CD1c-positive myeloid dendritic cell (primary cell): ENCODE results near the gene HINT1.
"Not testable (repeated sequence)": the region's sequence is repeated elsewhere in the genome, so short reads cannot be mapped to it uniquely, and the experiment has no call there.

Experiments
- DNase-seq: peaks from one replicate; pipeline ENCODE4 v3.0.0-alpha.2; 2016; ENCODE audit errors: extremely low spot score

The HINT1 gene

DNA sequence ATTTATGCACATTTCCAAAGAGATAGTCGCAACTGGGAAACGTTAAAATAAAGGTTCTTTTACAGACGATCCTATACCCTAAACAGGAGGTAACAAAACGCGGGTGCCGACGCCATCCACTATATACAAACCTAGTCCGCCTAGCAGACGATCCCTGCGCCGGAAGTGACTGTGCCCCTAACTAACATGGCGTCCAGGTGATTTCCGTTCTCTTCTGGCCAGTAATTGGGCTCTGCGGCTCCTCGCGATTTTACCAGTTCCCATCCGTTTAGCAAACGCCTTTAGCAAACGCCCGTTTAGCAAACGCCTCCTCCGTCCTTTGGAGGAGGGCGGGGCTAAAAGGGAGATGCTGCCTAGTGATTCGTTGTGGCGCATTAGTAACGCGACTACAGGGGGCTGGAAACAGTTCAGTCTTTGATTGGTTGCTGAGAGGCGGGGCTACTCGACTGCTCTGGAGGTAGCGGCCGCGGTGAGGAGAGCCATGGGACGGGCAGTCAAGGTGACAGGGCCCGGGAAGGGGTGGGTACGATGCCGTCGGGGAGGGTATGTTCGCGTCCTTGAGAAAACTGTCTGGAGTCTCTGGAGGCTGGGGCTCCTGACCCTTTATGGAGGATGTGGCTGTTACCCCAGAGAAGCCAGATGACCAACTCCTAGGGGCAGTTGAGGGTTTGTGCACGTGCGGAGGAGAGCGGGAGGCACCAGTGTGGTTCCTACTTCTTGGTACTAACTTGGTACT, 5.7 kb upstream of the HINT1 start, which contains the start of gene LYRM7:
TSS of gene LYRM7 (plus strand) at position 405 of the 736 bp plus-strand sequence. CDS start at position 482, 77 bp downstream.
- peak; percentile 99 for DNase-seq

DNA sequence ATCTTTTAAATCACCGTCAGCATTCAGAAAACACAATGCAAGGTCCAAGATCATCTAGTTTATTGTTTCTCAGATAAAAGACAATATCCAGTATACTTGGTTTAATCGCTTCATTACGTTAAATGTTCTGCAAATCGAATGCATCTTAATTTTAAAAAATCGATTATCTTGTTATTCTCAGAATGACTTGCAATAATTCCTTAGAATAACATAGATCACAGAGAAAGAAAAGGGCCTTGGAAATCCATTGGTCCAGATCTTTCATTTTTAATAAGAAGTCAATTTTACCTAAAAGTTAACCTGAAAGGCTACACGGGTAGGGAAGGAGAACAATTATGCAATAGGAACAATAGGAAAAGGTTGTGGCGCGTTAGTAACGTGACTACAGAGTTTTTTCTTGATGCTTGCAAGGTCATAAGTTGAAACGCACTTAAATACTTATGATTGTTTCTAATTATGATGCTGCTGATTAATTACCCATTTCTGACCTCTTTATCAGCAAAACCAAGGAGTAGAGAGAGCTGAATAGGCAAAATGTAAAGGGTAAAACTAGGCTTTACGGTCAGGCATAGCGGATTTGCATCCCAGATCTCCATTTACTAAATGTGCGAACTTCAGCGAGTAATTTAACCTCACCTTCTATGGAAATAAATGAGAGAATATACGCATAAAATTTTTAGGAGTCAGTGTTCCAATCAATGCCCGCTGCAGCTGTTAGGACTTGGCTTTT, 4.9 kb upstream of the HINT1 start:
- DNase-seq: peak; percentile 3

DNA sequence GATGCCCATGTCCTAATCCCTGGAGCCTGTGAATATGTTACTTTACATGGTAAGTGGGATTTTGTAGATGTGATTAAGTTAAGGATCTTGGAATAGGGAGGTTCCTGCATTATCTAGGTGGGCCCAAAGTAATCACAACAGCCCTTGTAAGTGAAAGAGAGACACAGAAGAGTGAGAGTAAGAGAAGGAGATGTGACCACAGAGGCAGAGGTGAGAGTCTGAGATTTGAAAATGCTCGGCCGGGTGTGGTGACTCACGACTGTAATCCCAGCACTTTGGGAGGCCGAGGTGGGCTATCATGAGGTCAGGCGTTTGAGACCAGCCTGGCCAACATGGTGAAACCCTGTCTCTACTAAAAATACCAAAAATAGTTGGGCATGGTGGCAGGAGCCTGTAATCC, 2.6 kb upstream of the HINT1 start:
- DNase-seq: no peak

DNA sequence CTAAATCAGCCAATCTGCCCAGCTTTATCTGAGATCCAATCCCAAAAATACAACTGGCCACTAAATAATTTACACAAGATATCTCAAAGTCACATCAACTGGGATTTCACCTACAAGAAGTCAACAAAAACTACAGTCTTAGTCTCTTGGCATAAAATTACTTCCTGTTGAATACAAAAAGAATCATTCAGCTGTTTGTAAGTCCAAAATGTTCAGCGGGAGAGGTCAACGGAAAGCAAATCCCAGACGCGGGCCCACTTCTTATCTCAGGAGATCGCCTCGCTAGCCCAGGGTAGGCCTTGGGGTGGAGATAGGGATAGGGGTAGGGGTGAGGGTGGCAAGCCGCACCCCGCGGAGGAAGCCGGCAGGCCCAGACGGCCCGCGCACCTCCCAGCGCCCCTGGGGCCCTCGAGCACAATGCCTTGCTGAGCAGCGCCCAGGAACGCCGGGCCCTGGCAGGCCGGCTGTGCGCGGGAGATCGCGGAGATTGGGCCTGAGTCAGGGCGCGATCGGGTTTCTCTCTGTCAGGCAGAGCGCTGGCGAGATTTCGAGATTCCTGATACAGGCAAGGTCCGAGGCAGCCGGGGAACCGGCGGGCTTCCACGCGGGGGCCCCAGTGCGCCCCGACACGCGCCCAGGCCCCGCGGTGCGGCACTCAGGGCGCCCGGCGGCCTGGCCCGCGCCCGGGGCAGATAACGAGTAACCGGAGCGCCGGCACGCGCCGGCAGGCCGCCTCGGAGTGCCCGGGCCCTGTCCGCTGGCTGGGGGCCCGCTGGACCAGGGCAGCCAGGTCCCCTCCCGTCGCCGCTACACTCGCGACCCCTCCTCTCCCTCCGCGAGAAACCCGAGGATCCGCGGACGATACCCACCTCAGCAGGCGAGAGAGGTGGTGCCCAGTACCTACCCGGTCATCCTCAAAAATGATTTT, 601 bp downstream of the HINT1 start:
- DNase-seq: peak; percentile 69

DNA sequence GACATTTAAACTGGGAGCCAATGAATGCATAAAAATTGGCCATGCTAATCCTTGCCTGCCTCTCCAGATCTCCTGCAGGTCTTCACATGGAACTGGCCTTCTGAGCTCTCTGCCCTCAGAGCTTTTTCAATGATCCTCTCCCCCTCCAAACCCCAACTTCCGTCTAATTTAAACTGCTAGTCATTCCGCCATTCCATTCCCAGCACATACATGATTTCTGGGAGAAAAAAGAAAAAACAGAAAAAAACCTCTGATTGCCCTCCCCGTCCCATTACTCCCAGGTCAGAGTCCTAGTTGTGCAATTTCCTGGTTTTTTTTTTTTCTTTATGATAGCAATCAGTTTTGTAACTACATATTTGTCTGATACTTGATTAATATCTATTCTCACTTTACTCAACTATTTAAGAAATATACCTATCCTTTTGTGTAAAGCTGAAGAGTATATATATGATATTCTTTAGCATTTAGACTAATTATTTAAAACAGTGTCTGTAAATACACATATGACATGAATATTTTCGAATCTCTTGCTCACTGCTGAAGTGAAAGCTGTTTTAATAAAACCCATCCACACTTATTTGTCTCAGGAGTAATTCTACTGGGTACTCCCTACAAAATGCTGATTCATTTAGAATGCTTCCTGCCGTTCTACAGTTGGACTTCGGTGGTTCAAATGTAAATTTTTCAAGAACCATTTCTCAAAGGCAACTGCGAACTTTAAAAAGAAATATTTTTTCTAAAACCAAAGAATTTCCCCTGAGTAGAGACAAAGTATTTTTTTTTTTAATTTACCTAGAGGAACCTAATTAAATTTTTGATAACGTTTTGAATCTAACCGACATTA, 1.6 kb downstream of the HINT1 start:
- peak; percentile 31 for DNase-seq

DNA sequence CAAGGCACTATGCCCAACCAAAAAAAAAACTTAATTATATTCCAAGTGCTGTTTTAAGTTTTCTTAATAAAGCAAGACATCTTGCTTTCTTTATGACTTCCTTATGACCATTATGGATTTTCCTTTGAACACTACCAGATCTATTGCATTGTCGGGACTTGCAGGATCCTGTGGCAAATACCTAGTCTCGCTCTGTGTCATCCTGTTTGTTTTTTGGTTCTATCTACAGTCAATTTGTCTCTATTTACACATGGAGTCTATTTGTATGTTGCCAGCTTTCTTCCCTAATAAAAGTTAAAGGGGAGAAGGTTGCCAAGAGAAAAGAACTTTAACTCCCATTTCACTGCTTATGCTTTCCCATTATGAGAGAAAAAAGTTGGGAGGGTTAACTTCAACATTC, 4.9 kb downstream of the HINT1 start:
- DNase-seq: no peak

DNA sequence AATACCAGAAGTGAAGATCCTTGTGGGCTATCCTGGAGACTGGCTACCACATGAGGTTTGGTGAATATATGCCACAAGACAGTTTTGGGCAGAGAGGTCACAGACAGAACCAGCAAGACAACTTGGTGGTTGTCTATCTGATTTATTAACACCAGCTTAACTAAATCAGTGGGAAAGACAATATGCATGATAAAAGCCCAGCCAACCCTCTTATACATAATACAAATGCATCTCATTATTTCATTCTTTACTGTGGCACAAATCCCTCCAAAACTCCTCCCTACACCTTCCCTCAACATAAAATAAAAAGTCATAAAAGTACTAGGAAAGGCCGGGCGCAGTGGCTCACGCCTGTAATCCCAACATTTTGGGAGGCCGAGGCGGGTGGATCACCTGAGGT, 8.1 kb downstream of the HINT1 start:
- no peak for DNase-seq

DNA sequence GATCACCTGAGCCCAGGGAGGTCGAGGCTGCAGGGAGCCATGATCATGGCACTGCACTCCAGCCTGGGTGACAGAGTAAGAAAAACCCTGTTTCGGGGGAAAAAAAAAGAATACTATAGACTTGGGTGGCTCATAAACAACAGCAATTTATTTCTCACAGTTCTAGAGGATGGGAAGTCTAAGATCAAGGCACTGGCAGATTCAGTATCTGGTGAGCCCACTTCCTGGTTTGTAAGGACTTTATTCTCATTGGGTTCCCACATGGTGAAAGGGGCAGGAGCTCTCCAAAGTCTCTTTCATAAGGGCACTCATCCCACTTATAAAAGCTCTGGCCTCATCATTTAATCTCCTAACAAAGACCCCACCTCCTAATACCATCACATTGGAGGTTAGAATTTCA, 8.7 kb downstream of the HINT1 start:
- no peak for DNase-seq

DNA sequence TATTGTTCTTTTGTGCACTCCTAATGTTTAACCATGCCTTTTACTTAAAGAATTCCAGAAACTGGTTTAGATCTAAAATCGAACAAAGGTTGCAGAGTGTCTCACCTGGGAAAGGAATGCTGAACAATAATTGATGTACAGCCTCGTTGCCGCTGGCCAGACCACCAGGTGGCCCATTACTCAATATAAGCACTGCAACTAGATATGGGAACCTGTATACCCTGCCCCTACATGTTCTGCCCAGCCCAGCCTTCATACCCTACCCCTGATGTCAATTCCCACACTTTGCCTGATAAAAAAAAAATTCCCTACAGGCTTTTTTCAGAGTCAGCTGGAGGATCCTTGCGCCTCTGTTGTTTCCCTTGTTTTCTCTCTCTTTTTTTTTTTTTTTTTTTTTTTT, 13.8 kb downstream of the HINT1 start:
- DNase-seq: no peak

DNA sequence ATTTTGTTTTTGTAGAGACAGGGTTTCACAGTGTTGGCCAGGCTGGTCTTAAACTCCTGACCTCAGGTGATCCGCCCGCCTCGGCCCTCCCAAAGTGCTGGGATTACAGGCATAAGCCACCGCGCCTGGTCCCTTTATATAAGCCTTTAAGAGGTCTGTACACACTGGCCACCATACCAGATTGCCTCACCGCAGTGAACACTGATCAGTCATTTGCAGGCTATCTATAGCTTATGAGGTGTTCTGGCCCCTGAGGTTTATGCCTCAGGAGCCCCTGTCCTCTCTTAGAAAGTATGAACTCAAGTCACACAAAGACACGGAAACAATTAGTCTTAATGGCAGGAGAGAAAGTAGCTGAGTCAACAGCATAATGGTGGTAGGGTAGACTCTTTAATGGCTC, 14.6 kb downstream of the HINT1 start:
- no peak for DNase-seq

DNA sequence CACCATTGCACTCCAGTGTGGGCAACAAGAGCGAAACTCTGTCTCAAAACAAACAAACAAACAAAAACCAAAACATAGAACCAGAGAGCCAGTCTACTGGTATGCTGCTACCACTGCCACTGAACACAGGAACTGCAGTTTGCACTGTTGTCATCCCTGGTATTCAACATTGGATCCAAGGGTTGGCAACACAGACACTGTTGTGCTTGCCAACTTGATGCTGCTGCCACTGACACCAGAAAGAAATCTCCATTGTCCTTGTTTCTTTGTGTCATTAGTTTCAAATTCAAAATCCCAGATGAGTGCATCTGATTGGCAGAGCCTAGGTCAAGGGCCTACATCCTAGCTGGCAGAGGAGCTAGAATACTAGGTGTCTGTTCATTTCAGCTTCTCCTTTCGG, 16.2 kb downstream of the HINT1 start:
- no peak for DNase-seq

DNA sequence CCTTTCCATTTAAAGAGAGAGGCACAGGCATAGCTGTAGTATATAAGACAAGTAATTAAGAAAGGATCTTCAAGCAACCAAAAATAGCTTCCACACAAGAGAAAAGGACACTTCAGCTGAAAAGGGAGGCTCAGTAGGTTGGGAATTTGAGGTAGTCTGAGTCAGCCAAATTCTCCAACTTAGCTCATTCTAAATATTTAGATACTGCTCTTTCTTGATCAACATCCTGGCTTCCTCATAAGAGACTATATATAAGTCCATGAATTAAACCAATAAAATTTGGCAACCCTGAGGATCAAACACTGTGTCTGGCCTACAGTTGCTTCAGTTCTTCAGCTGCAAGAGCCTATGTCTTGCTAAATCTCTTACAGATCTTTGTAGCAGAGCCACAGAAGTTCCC, 17.8 kb downstream of the HINT1 start:
- no peak for DNase-seq

DNA sequence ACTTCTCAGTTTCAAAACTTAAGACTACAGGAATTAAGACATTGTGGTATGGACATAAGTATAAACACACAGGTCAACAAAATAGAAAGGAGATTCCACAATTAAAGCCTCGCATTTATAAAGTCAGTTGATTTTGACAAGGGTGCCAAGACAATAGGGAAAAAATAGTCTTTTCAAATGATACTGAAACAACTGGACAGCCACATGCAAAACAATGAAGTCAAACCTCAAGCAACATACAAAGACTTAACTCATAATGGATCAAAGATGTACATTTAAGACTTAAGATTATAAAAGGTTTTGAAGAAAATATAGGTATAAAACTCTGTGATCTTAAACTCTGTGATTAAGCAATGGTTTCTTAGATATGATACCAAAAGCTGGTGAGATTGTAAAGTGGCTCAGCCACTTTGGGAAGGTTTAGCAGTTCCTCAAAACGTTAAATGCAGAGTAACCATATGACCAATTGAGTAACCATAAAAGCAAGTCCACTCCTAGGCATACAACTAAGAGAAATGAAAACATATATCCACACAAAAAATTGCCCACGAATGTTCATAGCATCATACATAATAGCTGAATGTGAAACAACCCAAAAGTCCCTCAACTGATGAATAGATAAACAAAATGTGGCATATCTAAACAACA, 22.0 kb downstream of the HINT1 start:
- DNase-seq: peak; percentile 7

DNA sequence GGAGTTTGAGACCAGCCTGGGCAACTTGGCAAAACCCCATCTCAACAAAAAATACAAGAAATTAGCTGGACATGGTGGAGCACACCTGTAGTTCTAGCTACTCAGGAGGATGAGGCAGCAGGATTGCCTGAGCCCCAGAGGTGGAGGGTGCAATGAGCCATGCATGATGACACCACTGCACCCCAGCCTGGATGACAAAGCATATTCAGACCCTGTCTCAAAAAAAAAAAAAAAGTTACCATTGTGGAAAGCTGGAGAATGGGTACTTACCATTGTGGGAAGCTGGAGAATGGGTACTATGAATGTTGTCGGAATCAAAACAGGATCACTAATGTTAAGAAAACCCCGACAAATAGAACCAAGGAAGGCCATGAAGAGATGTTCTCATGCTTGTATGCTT, 25.7 kb downstream of the HINT1 start:
- DNase-seq: no peak

DNA sequence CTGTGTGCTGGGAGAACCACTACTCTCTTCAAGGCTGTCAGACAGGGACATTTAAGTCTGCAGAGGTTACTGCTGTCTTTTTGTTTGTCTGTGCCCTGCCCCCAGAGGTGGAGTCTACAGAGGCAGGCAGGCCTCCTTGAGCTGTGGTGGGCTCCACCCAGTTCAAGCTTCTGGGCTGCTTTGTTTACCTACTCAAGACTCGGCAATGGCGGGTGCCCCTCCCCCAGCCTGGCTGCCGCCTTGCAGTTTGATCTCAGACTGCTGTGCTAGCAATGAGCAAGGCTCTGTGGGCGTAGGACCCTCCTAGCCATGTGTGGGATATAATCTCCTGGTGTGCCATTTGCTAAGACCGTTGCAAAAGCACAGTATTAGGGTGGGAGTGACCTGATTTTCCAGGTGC, 26.6 kb downstream of the HINT1 start:
- not testable (repeated sequence) for DNase-seq

DNA sequence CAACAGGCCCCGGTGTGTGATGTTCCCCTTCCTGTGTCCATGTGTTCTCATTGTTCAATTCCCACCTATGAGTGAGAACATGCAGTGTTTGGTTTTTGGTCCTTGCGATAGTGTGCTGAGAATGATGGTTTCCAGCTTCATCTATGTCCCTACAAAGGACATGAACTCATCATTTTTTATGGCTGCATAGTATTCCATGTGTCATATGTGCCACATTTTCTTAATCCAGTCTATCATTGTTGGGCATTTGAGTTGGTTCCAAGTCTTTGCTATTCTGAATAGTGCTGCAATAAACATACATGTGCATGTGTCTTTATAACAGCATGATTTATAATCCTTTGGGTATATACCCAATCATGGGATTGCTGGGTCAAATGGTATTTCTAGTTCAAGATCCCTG, 32.0 kb downstream of the HINT1 start:
- DNase-seq: not testable (repeated sequence)

DNA sequence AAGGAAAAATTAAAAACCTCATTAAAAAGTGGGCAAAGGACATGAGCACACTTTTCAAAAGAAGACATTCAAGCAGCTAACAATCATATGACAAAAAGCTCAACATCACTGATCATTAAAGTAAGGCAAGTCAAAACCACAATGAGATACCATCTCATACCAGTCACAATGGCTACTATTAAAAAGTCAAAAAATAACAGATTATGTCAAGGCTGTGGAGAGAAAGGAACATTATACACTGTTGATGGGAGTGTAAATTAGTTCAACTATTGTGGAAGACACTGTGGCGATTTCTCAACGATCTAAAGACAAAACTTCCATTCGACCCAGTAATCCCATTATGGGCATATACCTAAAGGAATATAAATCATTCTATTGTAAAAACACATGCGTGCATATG, 35.8 kb downstream of the HINT1 start:
- DNase-seq: no peak

DNA sequence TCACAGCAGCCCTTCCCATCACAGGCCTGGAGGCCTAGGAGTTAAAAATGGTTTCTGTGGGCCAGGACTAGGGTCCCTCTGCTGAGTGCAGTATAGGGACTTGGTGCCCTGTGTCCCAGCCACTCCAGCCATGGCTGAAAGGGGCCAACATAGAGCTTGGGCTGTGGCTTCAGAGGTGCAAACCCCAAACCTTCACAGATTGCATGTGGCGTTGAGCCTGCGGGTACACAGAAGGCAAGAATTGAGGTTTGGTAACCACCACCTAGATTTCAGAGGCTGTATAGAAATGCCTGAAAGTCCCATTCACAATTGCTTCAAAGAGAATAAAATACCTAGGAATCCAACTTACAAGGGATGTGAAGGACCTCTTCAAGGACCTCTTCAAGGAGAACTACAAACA, 37.8 kb downstream of the HINT1 start:
- DNase-seq: not testable (repeated sequence)

DNA sequence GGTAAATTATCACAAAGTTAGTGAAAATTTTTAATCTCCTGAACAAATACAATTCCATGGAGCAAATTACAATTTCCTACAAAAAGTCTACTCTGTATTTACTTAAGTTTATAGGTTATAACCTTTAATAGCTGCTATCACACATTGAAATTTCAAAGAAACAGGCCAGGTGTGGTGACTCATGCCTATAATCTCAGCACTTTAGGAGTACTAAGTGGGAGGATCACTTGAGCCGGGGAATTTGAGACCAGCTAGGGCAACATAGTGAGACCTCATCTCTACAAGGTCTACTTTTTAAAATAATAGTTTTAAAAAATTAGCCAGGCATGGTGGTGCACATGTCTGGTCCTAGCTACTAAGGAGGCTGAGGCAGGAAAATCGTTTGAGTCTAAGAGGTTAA, 50.3 kb downstream of the HINT1 start:
- no peak for DNase-seq

DNA sequence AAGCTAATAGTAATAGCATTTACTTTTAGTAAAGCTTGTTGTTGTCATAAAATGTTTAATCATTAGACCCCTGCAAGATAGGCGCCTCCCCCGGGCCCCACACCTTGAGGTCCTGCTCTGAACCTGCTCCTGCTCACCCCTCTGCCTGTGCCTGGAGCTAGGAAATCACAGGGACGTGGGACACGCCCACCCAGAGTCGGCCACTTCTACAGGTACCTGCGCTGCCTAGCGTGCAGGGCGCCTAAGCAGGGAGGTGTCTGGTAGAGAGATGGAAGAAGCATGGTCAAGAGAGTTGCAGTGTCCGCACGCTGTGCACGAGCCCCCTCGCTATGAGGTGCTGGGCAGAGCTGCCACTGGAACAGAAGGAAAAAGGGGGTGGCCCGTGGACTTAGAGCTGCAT, 52.6 kb downstream of the HINT1 start:
- no peak for DNase-seq

DNA sequence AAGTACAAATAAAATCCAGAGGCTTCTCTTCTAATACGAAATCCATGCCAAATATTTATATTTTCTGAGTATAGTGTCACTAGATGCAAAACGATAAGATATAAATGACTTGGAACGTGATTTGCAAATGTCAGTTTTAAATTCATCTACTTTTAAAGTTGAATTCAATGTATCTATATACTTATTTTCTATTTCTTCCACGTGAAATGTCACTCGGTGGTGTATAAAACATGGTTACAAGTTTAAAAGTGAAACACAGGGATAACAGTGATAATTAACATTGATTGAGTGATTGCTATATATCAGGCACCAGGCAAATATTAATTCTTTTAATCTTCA, 54.8 kb downstream of the HINT1 start:
- DNase-seq: no peak
